ENCODE measurements around the gene TMC7. TPM values are rescaled to one million over a fixed set of nuclear protein-coding genes. Genes with fewer than 3 reads are reported as not detected.

TMC7 gene
- total and polyA plus RNA-seq, 2 of the 8 experiments (the other 6 are each of a cell fraction or from before 2014, with no cell fraction given), result 2.3 to 2.6 TPM

DNA sequence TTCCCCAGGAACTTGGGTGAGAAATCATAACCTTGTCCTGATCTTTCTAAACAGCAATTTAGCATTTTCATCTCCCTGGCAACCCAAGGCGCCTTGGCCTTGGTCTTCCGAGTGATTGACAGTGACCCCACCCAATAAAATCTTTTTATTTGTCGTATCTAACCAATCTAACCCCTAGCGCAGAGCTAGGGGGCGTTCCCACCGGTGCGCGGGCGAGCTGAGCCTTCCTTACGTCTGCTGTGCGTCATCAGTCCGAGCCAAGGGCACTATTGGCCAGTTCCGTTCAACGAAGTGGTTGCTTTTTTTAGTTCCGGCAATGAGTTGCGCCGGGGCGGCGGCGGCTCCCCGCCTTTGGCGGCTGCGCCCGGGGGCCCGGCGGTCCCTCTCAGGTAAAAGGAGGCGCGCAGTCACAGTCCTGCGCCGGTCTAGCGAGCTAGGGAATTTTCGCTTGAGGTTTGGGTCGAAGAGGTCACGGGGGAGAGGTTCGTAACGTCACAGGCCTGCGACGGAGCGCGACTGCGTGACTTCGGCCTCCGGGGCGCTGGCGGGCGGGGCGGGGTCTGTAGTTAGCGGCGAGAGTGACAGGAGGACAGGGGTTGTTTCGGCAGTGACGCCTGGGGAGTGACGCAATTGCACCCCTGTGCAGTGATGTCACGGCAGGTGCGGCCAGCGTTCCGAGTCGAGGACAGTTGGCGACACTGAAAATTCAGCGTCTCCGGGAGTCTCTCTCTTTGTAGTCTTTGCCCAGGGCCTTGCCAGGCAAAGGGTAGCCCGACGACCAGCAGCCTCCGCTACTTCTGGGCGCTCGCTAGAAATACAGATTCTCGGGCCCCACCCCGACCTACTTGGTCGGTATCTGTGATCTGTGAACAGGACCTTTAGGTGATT is 83.9 kb downstream of the TMC7 start, which contains the start of gene COQ7:
Gene COQ7 (plus strand): TSS at position 266 of the 888 bp plus-strand sequence. CDS start 51 bp downstream, at position 317.
- H3K18ac ChIP-seq (ENCODE audit: extremely low read depth, low read length), result peak within 1 kb of the TSS; percentile 83
- ChIA-PET POLR2A (ENCODE audit: partially characterized antibody) (interaction anchor here (0.7 to 2.1 kb wide), 7 partner anchors 37 to 1998 kb away, joined by 3 to 9 read pairs (median 3); partner anchors contain the start of genes ARL6IP1, RPS15A and TMC7), CTCF (ENCODE audit: partially characterized antibody) (interaction anchor here (0.5 to 0.9 kb wide), 2 partner anchors 55 to 84 kb away, joined by 3 read pairs; partner anchors contain the start of gene TMC7)
- H3K36me3 ChIP-seq (ENCODE audit: control insufficient read depth in 2 of 4, insufficient read depth in 4 of 4, low read length in 3 of 4), result peaks cover 0 to 3% (median 0%) of the 10 kb centered on the region in 4 experiments; a peak in 1 of 8 replicates
- H2AK5ac ChIP-seq (ENCODE audit: low read depth, low read length), result no peak within 1 kb of the TSS
- no peak within 1 kb of the TSS for H2BK120ac ChIP-seq (replicated peaks; ENCODE audit: low read depth, low read length)
- no peaks in the 10 kb centered on the region for H4K20me1 ChIP-seq (replicated peaks in 1 of 2; ENCODE audit: control insufficient read depth in 1 of 2, insufficient read depth in 2 of 2, low read length in 2 of 2)
- H2AFZ ChIP-seq (ENCODE audit: low read length), result peak within 1 kb of the TSS; percentile 37; the same call in 1 of the 2 replicates
- WGBS, 2 experiments (ENCODE audit: extremely low coverage in 1 of 2, insufficient coverage in 1 of 2, insufficient read length in 1 of 2, insufficient replicate concordance in 2 of 2, low coverage in 1 of 2, low lambda C conversion rate in 2 of 2, missing lambda C conversion rate in 1 of 2), result 1% methylated on average over 66 of the region's 68 CpGs; no CpG with 5 or more reads in 1 of the 2 experiments
- no peaks in the 10 kb centered on the region for H3K79me1 ChIP-seq (ENCODE audit: low read depth, low read length)
- H3K9me3 ChIP-seq (ENCODE audit: insufficient read depth in 2 of 2, low read depth in 1 of 2, low read length in 1 of 2), result no peaks in the 10 kb centered on the region
- peak within 1 kb of the TSS; percentile 91 for H4K5ac ChIP-seq (ENCODE audit: insufficient read length, low read depth, low read length)
- H2BK15ac ChIP-seq (ENCODE audit: low read length), result no peak within 1 kb of the TSS
- H3K56ac ChIP-seq (replicated peaks; ENCODE audit: insufficient read length, low read depth, low read length), result peak within 1 kb of the TSS; percentile 36
- peak within 1 kb of the TSS; percentile 100; the same call in 1 of the 2 replicates for H4K8ac ChIP-seq (ENCODE audit: extremely low read depth, insufficient read depth, low read length)
- no peaks in the 10 kb centered on the region for H3K4me1 ChIP-seq (replicated peaks in 1 of 4; ENCODE audit: control insufficient read depth in 3 of 4, insufficient read depth in 4 of 4, low read length in 3 of 4)
- H3K23me2 ChIP-seq (ENCODE audit: low read depth, low read length), result peaks cover 5% of the 10 kb centered on the region; the same call in 1 of the 2 replicates
- no peak within 1 kb of the TSS for H4K91ac ChIP-seq (replicated peaks; ENCODE audit: insufficient read length, low read length)
- peak within 1 kb of the TSS; percentile 99 for H3K27ac ChIP-seq (ENCODE audit: low read depth, low read length)
- no peak within 1 kb of the TSS for H3K23ac ChIP-seq (ENCODE audit: insufficient read length)
- DNase-seq (ENCODE audit: low read depth in 1 of 2, low spot score in 2 of 2), result peak; percentile 96 to 98
- no peak within 1 kb of the TSS for H2BK20ac ChIP-seq (ENCODE audit: low read length)
- H3K79me2 ChIP-seq (ENCODE audit: control insufficient read depth in 1 of 2, insufficient read depth in 2 of 2, low read length in 2 of 2), result peaks cover 0 to 6% of the 10 kb centered on the region in 2 experiments; a peak in 2 of 4 replicates
- H3K14ac ChIP-seq (ENCODE audit: insufficient read length), result no peak within 1 kb of the TSS
- H3K27me3 ChIP-seq (replicated peaks in 1 of 4; ENCODE audit: control insufficient read depth in 3 of 4, extremely low read depth in 1 of 4, insufficient read depth in 3 of 4, low read length in 3 of 4), result no peaks in the 10 kb centered on the region
- H3K4me2 ChIP-seq (ENCODE audit: insufficient read depth in 1 of 2, low read depth in 2 of 2, low read length in 2 of 2), result peak within 1 kb of the TSS; percentile 77 to 97
- peak within 1 kb of the TSS; percentile 76 to 98 (median 96) for H3K9ac ChIP-seq (replicated peaks in 1 of 4; ENCODE audit: extremely low read depth in 1 of 4, low read depth in 3 of 4, low read length in 3 of 4)
- peak within 1 kb of the TSS; percentile 83 for H2BK5ac ChIP-seq (ENCODE audit: low read depth, low read length)
- peak; percentile 69 for FAIRE-seq
- H3K4ac ChIP-seq (replicated peaks; ENCODE audit: insufficient read length, low read depth, low read length), result no peak within 1 kb of the TSS
- H3K4me3 ChIP-seq (ENCODE audit: extremely low read depth in 1 of 4, insufficient read depth in 2 of 4, low read depth in 3 of 4, low read length in 4 of 4), result peak within 1 kb of the TSS; percentile 87 to 94 (median 90)
- H2BK12ac ChIP-seq (ENCODE audit: low read depth, low read length), result no peak within 1 kb of the TSS; the same call in 1 of the 2 replicates
- TF ChIP-seq HDAC2 (IDR thresholded peaks at IDR 0.05; ENCODE audit: borderline replicate concordance in 1 of 2, low read depth in 2 of 2, low read length in 2 of 2) (0 out of 4 replicates have a peak, but pooled peaks of 1 of the 2 experiments have one; percentile 10), SP1 (IDR thresholded peaks at IDR 0.05; ENCODE audit: low read depth, low read length) (peak; percentile 98), JUN (IDR thresholded peaks at IDR 0.05; ENCODE audit: low read depth, low read length) (no peak), CREB1 (IDR thresholded peaks at IDR 0.05) (peak; percentile 96), CEBPB (IDR thresholded peaks at IDR 0.05; ENCODE audit: low read depth, low read length) (peak; percentile 95)
- TF ChIP-seq, protein P1, sequence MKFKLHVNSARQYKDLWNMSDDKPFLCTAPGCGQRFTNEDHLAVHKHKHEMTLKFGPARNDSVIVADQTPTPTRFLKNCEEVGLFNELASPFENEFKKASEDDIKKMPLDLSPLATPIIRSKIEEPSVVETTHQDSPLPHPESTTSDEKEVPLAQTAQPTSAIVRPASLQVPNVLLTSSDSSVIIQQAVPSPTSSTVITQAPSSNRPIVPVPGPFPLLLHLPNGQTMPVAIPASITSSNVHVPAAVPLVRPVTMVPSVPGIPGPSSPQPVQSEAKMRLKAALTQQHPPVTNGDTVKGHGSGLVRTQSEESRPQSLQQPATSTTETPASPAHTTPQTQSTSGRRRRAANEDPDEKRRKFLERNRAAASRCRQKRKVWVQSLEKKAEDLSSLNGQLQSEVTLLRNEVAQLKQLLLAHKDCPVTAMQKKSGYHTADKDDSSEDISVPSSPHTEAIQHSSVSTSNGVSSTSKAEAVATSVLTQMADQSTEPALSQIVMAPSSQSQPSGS (IDR thresholded peaks at IDR 0.05; ENCODE audit: low read length), result peak; percentile 86

Data from H1 (cell line).